WERI-Rb-1 (cell line): Measurements from ENCODE around the gene POLR2E.
A peak's percentile ranks its signal among the peaks of the same experiment; 100 is the strongest.

Experiments used
- DNase-seq: peaks from one replicate; pipeline ENCODE4 v3.0.0-alpha.2; 2020
- H3K27ac ChIP-seq: fragments of 250-450 bp; sonication (Bioruptor Pico); 2 replicates; pipeline ENCODE4 v1.5.1; 2020; ENCODE audit warnings: mild to moderate bottlenecking, moderate library complexity
- H3K27me3 ChIP-seq: fragments of 250-450 bp; sonication (Bioruptor Pico); 2 replicates; pipeline ENCODE4 v1.5.1; 2021; ENCODE audit warnings: mild to moderate bottlenecking, low read depth, moderate library complexity; ENCODE audit not compliant: insufficient read depth, severe bottlenecking
- H3K36me3 ChIP-seq: fragments of 250-450 bp; sonication (Bioruptor Pico); 2 replicates; pipeline ENCODE4 v1.5.1; 2020; ENCODE audit warnings: mild to moderate bottlenecking, moderate library complexity
- H3K4me3 ChIP-seq: 2 replicates; pipeline ENCODE4 v1.5.1; 2011; ENCODE audit warnings: low read depth, mild to moderate bottlenecking, control low read depth, low read length
- H3K9me3 ChIP-seq: fragments of 250-450 bp; sonication (Bioruptor Pico); 2 replicates; pipeline ENCODE4 v1.5.1; 2021; ENCODE audit warnings: mild to moderate bottlenecking, moderate library complexity; ENCODE audit not compliant: severe bottlenecking
- CTCF ChIP-seq: IDR thresholded peaks from 2 replicates; pipeline ENCODE4 v1.5.1; 2011; ENCODE audit warnings: low read depth, mild to moderate bottlenecking, control low read depth, inconsistent platforms, low read length

The POLR2E gene

GRCh38 chr19:1113030-1113985 lies 18.1 kb upstream of the POLR2E start:
- H3K9me3 ChIP-seq: no peaks in the 10 kb centered on the region
- peak; percentile 98 for DNase-seq
- H3K27me3 ChIP-seq: no peaks in the 10 kb centered on the region
- H3K4me3 ChIP-seq: no peak overlapping the region
- TF ChIP-seq CTCF: peak; percentile 98
- H3K27ac ChIP-seq: peak overlapping the region; percentile 62
- peaks cover 25% of the 10 kb centered on the region for H3K36me3 ChIP-seq

- no peaks in the 10 kb centered on the region for H3K27me3 ChIP-seq
- no peak overlapping the region for H3K4me3 ChIP-seq
- H3K9me3 ChIP-seq: no peaks in the 10 kb centered on the region
- peaks cover 28% of the 10 kb centered on the region for H3K36me3 ChIP-seq
- peak overlapping the region; percentile 37; the same call in 1 of the 2 replicates for H3K27ac ChIP-seq
- TF ChIP-seq CTCF: no peak
- no peak for DNase-seq
Measured at GRCh38 chr19:1112268-1113029, 17.3 kb upstream of the POLR2E start.

- peaks cover 32% of the 10 kb centered on the region for H3K36me3 ChIP-seq
Measured at GRCh38 chr19:1111641-1112267, 16.6 kb upstream of the POLR2E start.

GRCh38 chr19:1110809-1111640 lies 15.8 kb upstream of the POLR2E start:
- H3K27ac ChIP-seq: no peak overlapping the region
- no peak for TF ChIP-seq CTCF
- peaks cover 36% of the 10 kb centered on the region for H3K36me3 ChIP-seq
- no peak overlapping the region for H3K4me3 ChIP-seq
- no peak for DNase-seq
- H3K9me3 ChIP-seq: no peaks in the 10 kb centered on the region
- H3K27me3 ChIP-seq: no peaks in the 10 kb centered on the region

More at GRCh38 chr19:1111641-1112267, 16.6 kb upstream of the POLR2E start:
- Histone ChIP-seq H3K27ac (no peak overlapping the region), H3K9me3 (no peaks in the 10 kb centered on the region), H3K4me3 (no peak overlapping the region), H3K27me3 (no peaks in the 10 kb centered on the region)
- DNase-seq: no peak
- no peak for TF ChIP-seq CTCF
